Skin of body (tissue), 2 donors: ENCODE measurements around the gene TMEM175. TPM values are rescaled to one million over a fixed set of nuclear protein-coding genes. Genes with fewer than 3 reads are reported as not detected.

ENCODE experiments used
- DNase-seq: peaks from one replicate; lab custom pipeline; 2025; lab: John Stamatoyannopoulos, UW
- total RNA-seq: library from RNA; depleted of rRNA; stranded (reverse); fragments of >200 nt; gene quantifications from one replicate; pipeline ENCODE4 v1.2.3, GENCODE V29; 2014

Gene TMEM175
- total RNA-seq, 1 donor from 2014 or later, result 25.4 TPM

- no peak for DNase-seq
Measured at GRCh38 chr4:1002131-1002630, 69.9 kb downstream of the TMEM175 start.

- no peak for DNase-seq
Measured at GRCh38 chr4:1002631-1003251, 70.5 kb downstream of the TMEM175 start.

GRCh38 chr4:1003271-1004070, 71.2 kb downstream of the TMEM175 start:
- DNase-seq, result no peak

- no peak for DNase-seq
Measured at GRCh38 chr4:1004071-1004418, 71.8 kb downstream of the TMEM175 start.

- DNase-seq, result no peak
Measured at GRCh38 chr4:1004557-1005485, 72.6 kb downstream of the TMEM175 start.

- no peak for DNase-seq
Measured at GRCh38 chr4:1006856-1007255, 74.6 kb downstream of the TMEM175 start.

Other genes with a start within 250 kb of the TMEM175 start
- 3.2 TPM for gene SLC49A3, start 243.3 kb upstream of the TMEM175 start, total RNA-seq
- gene PCGF3, start 226.6 kb upstream of the TMEM175 start, total RNA-seq, result 43.7 TPM
- 0.30 TPM for gene CPLX1, start 106.3 kb upstream of the TMEM175 start, total RNA-seq
- 45.2 TPM for gene GAK, start 144 bp upstream of the TMEM175 start, total RNA-seq
- 4.8 TPM for gene DGKQ, start 41.1 kb downstream of the TMEM175 start, total RNA-seq
- gene IDUA, start 54.6 kb downstream of the TMEM175 start, total RNA-seq, result 6.9 TPM
- gene SLC26A1, start 60.9 kb downstream of the TMEM175 start, total RNA-seq, result 0.30 TPM
- gene FGFRL1, start 79.2 kb downstream of the TMEM175 start, total RNA-seq, result 15.0 TPM
- 3.4 TPM for gene RNF212, start 181.1 kb downstream of the TMEM175 start, total RNA-seq
- gene SPON2, start 240.1 kb downstream of the TMEM175 start, total RNA-seq, result 46.1 TPM